Vagina (tissue), 2 donors: ENCODE results near the gene MON1B.

Source experiments
- CTCF ChIP-seq, 3 experiments: fragments of 450-650 bp in 2 of 3; fragments of 200-600 bp in 1 of 3; sonication (generic) in 1 of 3; IDR thresholded peaks; one replicate each; pipeline ENCODE4 v1.5.1; 2017 to 2019; ENCODE audit warnings: antibody characterized with exemption in 3 of 3, mild to moderate bottlenecking in 2 of 3, moderate library complexity in 2 of 3
- POLR2AphosphoS5 ChIP-seq, 2 donors: sonication (generic); formaldehyde crosslinking; IDR thresholded peaks; one replicate each; pipeline ENCODE4 v1.9.0; 2017; ENCODE audit warnings: antibody characterized with exemption in 2 of 2, mild to moderate bottlenecking in 2 of 2, low read depth in 1 of 2; ENCODE audit not compliant: insufficient read depth in 1 of 2

GRCh38 chr16:77246150-77246549 is 55.2 kb downstream of the MON1B start:
- TF ChIP-seq CTCF (IDR thresholded peaks at IDR 0.05), result no peak
- TF ChIP-seq POLR2AphosphoS5 (IDR thresholded peaks at IDR 0.05; ENCODE audit: insufficient read depth in 1 of 2, low read depth in 1 of 2), result no peak
